ENCODE data around the gene CXCL16. TPM values are rescaled to one million over a fixed set of nuclear protein-coding genes. Genes with fewer than 3 reads are reported as not detected.
A peak's percentile ranks its signal among the peaks of the same experiment; 100 is the strongest.
"Not testable (repeated sequence)": the region's sequence is repeated elsewhere in the genome, so short reads cannot be mapped to it uniquely, and the experiment has no call there.

Gene CXCL16
- total RNA-seq, 1 experiment from 2014 or later = 16.2 TPM

- no peak for DNase-seq (ENCODE audit: extremely low read depth, low read depth)
These were observed 36.4 kb downstream of the CXCL16 start for GRCh38 chr17:4703330-4703691.

GRCh38 chr17:4701116-4701515, 38.6 kb downstream of the CXCL16 start:
- DNase-seq (ENCODE audit: extremely low read depth, low read depth) = peak; percentile 33

- not testable (repeated sequence) for DNase-seq (ENCODE audit: extremely low read depth, low read depth)
These were observed 40.2 kb downstream of the CXCL16 start for GRCh38 chr17:4699401-4700056.

GRCh38 chr17:4696437-4696805, 43.3 kb downstream of the CXCL16 start:
- DNase-seq (ENCODE audit: extremely low read depth, low read depth) = no peak

GRCh38 chr17:4693416-4693815, 46.3 kb downstream of the CXCL16 start:
- DNase-seq (ENCODE audit: extremely low read depth, low read depth) = no peak

- DNase-seq (ENCODE audit: extremely low read depth, low read depth) = no peak
These were observed 48.0 kb downstream of the CXCL16 start for GRCh38 chr17:4691686-4692085.

GRCh38 chr17:4690745-4691144, 49.0 kb downstream of the CXCL16 start:
- no peak for DNase-seq (ENCODE audit: extremely low read depth, low read depth)

GRCh38 chr17:4689872-4690271, 49.9 kb downstream of the CXCL16 start:
- DNase-seq (ENCODE audit: extremely low read depth, low read depth) = not testable (repeated sequence)

GRCh38 chr17:4683739-4684138, 56.0 kb downstream of the CXCL16 start:
- DNase-seq (ENCODE audit: extremely low read depth, low read depth) = not testable (repeated sequence)

Other genes with a start within 250 kb of the CXCL16 start
- gene SPNS2, start 241.0 kb downstream of the CXCL16 start, total RNA-seq (2014; rRNA removed; shearing (Covaris generic)) = 0.52 TPM in 1 of 2 replicates, not detected in the other
- gene MYBBP1A, start 184.5 kb downstream of the CXCL16 start, total RNA-seq (2014; rRNA removed; shearing (Covaris generic)) = 71.3 and 75.6 TPM in 2 replicates
- not detected in 2 replicates for gene GGT6, start 179.4 kb downstream of the CXCL16 start, total RNA-seq (2014; rRNA removed; shearing (Covaris generic))
- gene SMTNL2, start 155.4 kb downstream of the CXCL16 start, total RNA-seq (2014; rRNA removed; shearing (Covaris generic)) = 0.12 and 0.17 TPM in 2 replicates
- gene ALOX15, start 98.2 kb downstream of the CXCL16 start, total RNA-seq (2014; rRNA removed; shearing (Covaris generic)) = 2.1 and 2.3 TPM in 2 replicates
- 58.2 and 61.8 TPM in 2 replicates for gene PELP1, start 35.8 kb downstream of the CXCL16 start, total RNA-seq (2014; rRNA removed; shearing (Covaris generic))
- gene ARRB2, start 29.3 kb downstream of the CXCL16 start, total RNA-seq (2014; rRNA removed; shearing (Covaris generic)) = 28.8 and 32.9 TPM in 2 replicates
- 21.8 and 24.3 TPM in 2 replicates for gene MED11, start 8.5 kb downstream of the CXCL16 start, total RNA-seq (2014; rRNA removed; shearing (Covaris generic))
- 0.22 and 0.23 TPM in 2 replicates for gene ZMYND15, start 95 bp downstream of the CXCL16 start, total RNA-seq (2014; rRNA removed; shearing (Covaris generic))
- gene TM4SF5, start 32.0 kb upstream of the CXCL16 start, total RNA-seq (2014; rRNA removed; shearing (Covaris generic)) = not detected in 2 replicates
- not detected in 2 replicates for gene VMO1, start 46.4 kb upstream of the CXCL16 start, total RNA-seq (2014; rRNA removed; shearing (Covaris generic))
- not detected in 2 replicates for gene GLTPD2, start 49.0 kb upstream of the CXCL16 start, total RNA-seq (2014; rRNA removed; shearing (Covaris generic))
- gene PSMB6, start 56.2 kb upstream of the CXCL16 start, total RNA-seq (2014; rRNA removed; shearing (Covaris generic)) = 141 and 171 TPM in 2 replicates
- 9.7 and 14.8 TPM in 2 replicates for gene PLD2, start 67.2 kb upstream of the CXCL16 start, total RNA-seq (2014; rRNA removed; shearing (Covaris generic))
- gene MINK1, start 93.4 kb upstream of the CXCL16 start, total RNA-seq (2014; rRNA removed; shearing (Covaris generic)) = 19.4 and 19.8 TPM in 2 replicates
- 0.59 and 0.63 TPM in 2 replicates for gene C17orf107, start 159.6 kb upstream of the CXCL16 start, total RNA-seq (2014; rRNA removed; shearing (Covaris generic))
- gene CHRNE, start 163.2 kb upstream of the CXCL16 start, total RNA-seq (2014; rRNA removed; shearing (Covaris generic)) = not detected in 2 replicates
- gene GP1BA, start 192.3 kb upstream of the CXCL16 start, total RNA-seq (2014; rRNA removed; shearing (Covaris generic)) = not detected in 2 replicates
- gene SLC25A11, start 200.1 kb upstream of the CXCL16 start, total RNA-seq (2014; rRNA removed; shearing (Covaris generic)) = 53.4 and 54.3 TPM in 2 replicates
- 59.5 and 62.7 TPM in 2 replicates for gene RNF167, start 200.3 kb upstream of the CXCL16 start, total RNA-seq (2014; rRNA removed; shearing (Covaris generic))
- 960 and 1,088 TPM in 2 replicates for gene PFN1, start 208.6 kb upstream of the CXCL16 start, total RNA-seq (2014; rRNA removed; shearing (Covaris generic))
- gene ENO3, start 211.2 kb upstream of the CXCL16 start, total RNA-seq (2014; rRNA removed; shearing (Covaris generic)) = 5.4 and 7.5 TPM in 2 replicates
- gene SPAG7, start 227.9 kb upstream of the CXCL16 start, total RNA-seq (2014; rRNA removed; shearing (Covaris generic)) = 56.0 and 57.1 TPM in 2 replicates
- 54.5 and 59.9 TPM in 2 replicates for gene CAMTA2, start 247.7 kb upstream of the CXCL16 start, total RNA-seq (2014; rRNA removed; shearing (Covaris generic))